DMS153 (cell line): ENCODE results near the gene GMNC.
"Not testable (repeated sequence)": the region's sequence is repeated elsewhere in the genome, so short reads cannot be mapped to it uniquely, and the experiment has no call there.

ENCODE experiments used
- DNase-seq: peaks from one replicate; lab custom pipeline; 2025; lab: John Stamatoyannopoulos, UW

Gene GMNC, protein sequence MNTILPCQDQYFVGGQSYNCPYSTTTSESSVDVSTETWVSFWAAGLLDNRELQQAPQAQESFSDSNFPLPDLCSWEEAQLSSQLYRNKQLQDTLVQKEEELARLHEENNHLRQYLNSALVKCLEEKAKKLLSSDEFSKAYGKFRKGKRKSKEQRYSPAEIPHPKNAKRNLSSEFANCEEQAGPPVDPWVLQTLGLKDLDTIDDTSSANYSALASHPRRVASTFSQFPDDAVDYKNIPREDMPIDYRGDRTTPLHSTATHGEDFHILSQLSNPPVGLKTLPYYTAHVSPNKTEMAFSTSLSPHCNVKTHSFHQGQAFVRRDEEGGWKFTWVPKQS

DNA sequence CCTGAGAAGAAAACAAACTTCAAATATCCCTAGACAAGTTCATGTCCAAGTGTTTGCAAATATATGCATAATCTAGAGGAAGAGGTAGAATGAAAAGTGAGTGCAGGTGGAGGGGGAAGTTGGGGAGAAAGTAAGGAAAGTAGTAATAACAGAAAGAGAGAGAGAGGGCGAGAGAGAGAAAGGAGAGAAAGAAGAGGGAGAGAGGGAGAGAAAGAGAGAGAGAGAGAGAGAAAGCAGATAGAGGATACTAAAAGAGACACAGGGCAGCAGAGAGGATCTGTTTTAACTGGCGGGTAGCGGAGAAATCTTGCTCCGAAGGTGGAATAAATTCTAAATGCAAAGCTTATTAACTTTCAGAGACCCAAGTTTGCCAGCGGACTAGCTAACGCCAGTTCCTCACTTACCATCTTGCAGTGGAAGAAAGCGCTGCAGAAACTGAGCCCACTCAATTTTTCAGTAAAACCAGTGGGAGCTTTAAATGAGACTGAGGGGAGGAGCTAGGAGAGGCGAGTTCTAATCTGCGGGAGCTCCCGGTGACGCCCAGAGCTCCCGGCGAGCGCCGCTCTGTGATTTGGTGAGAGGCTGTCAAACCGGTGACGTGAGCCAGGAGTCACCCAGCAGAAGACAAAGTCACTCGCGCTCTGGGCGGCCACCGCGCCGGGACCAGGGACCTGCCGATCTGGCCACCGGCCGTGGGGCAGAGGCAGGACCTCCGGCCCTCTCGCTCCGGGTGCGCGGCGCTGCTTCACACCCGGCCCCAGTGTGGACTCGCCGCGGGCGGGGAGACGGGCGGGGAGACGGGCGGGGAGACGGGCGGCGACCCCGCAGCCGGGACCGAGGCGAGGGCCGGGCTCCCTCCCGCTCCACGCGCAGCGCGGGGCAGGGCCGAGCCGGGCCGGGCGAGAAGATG is at the start of gene GMNC:
Gene GMNC (minus strand): TSS at position 486 of the 910 bp plus-strand sequence. CDS start 79 bp downstream, at position 407.
- DNase-seq: peak; percentile 29

DNA sequence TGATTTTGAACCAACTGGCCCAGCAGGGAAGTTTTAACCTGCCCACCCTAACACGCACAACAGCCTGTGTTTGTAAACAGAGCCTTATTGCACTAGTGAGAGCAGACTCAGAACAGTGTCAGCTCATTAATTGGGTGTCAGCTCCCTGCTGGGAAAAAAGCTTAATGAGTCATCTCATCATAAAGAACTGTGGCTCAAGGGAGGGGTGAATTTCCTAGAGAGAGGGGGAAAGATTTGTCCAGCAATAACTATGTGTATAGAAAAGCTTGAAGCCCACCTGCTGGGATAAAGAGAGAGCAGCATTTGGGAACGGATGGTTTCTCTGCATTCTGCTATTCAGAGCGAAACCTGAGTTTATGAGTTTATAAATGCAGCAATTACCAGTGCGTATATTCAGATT is 48.9 kb upstream of the GMNC start:
- peak; percentile 58 for DNase-seq

DNA sequence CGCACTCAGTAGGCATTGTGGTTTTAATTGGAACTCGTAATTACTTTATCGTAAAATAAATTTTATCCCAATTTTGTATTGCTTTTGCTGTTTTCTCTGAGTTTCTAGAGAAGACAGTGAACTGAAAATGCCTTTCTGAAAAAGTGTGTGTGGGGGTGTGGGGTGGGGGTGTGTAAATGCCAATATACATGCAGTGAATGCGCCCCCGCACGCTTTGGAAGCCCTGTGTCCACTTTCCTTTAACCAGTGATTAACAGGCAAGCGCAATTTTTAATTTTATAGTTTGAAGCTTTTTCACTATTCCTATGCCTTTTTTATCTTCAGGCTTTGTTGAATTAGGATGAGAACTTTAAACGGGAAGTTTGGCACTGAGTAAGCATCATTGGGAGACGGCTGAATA is 47.4 kb upstream of the GMNC start:
- no peak for DNase-seq

DNA sequence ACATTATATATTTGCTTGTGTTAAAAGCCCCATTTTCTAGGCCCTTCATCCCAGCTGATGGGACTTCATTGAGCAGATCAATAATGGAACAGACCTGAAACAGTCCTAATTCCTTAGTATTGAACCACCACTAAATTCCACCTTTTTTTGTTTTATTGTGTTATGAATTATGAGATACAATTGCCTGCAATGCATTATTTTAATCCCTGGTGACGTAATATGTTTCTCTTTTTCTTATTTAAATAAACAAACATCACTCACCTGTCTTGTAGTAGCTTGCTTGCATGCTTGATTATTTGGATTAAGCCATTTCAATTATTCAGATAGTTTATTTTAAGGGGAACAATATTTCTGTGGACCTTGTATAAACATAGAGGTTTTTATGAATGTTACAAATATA is 40.7 kb upstream of the GMNC start:
- DNase-seq: no peak

DNA sequence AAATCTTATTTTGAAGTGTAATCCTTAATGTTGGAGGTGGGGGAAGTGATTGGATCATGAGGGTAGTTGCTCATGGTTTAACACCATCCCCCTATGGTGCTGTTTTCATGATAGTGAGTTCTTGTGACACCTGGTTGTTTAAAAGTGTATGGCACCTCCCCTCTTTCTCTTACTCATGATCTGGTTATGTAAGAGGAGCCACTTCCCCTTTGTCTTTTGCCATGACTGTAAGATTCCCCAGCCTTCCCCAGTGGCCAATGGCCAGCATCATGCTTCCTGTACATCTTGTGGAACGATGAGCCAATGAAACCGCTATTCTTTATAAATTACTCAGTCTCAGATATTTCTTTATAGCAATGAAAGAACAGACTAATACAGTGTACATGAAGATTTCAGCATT is 39.8 kb upstream of the GMNC start:
- DNase-seq: no peak

DNA sequence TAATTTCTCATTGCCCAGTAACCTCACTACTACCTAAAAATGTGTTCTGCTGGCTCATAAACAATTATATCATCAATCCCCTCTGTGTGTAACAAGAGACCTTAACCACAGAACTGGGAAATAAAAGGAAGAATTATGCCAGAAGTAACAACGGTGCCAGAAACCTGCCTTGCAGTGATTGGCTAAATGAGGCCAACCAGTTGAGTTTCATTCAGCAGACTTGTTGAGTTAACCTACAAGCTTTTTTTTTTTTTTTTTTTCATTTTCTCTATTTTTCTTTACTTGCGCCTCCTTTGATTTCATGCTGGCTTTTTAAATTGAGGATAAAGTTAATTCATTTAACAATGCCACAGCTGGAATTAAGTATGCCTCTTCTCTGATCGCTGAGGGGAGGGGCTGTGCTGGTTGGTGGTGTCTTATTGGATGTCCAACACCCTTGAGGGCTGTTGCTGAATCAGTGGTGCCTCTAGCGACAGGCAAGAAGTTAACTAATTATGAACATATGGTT is 30.0 kb upstream of the GMNC start:
- no peak for DNase-seq

DNA sequence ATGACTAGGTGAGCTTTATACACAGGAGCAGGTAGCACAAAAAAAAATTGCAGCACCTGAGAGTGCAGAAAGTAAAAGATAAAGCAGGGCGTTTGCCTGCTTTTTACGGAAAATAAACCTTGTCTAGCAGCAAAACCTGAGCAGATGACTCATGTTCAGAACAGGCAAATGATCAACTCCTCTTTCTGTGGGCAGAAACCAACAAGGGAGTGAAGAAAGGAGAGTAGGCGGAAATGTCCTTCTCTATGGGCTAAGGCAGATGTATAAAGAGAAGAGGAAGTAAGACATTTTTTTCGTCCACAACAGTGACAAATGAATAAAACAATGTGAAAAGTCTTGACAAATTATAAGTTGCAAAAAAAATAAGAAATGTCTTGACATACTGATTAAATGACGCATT is 24.5 kb upstream of the GMNC start:
- DNase-seq: no peak

DNA sequence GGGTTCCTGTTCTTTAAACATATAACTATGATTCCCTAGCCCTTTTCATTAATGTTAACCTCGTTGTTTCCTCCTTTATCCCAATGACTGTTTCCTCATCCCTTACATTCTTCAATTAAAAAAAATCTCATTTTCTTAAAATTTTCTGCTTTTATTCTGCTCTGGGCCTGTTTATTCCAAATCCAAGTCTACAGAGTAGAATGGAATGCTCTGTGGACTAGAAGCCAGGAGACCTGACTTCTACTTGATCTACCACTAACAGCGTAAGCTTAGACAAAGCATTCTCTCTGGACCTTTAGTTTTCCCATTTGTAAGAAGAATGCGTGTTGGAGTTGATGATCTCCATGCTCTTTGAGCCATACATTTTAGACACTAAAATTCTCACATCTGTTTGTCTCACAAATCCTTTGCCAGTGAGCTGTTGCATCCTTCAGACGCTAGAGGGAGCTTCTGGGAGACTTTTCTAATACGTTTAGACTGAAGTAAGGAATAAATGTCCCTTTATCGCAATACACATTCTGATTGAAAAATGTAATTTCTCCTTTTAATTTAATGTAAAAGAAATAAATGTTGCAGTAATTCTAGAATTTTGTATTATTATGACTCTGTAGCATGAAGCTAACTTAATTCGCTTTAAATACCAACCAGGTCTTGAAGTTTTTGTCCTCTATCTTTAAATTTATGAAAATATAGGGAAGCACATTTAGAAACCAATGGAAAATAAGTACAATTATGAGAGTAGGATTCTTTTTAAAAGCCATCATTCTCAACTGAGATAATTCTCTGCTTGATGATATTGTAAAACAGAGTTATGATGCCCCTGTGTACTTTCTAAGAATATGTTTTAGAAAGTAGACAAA is 21.7 kb upstream of the GMNC start:
- DNase-seq: peak; percentile 17

DNA sequence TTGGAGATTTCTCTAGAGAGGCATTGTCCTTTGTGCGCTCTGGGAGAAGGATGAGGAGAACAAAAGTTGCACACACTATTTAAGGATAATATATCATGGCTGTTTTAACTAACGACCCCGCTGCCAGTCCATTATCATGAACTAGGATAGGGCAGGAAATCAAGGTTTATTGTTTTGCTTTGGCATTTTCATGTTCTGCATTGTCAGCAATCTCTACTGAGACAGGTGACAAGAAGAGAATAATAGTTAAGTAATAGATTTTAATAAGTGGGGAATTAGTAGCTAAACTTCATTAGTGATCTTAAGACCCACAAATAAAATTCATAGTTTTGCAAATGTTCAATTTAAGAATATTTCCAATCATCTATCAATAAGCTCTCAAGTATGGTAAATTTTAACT is 20.6 kb upstream of the GMNC start:
- DNase-seq: no peak

DNA sequence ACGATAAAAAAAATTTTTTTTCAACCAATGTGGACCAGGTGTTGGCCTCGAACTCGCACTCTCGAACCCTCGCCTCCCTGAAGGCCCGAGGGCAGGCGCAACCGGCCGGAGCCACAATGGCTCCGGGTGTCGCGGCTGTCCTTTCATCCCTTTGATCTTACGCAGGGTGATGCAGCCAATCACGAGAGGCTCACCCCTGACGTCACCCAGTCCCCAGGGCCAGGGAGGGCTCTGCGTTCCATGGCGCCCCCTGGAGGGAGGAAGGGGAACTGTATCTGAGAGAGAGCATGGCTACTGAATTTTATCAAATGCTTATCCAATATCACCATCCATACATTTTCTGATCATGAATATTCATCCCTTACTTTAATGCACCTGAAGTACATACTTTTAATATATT is 15.4 kb upstream of the GMNC start:
- no peak for DNase-seq

DNA sequence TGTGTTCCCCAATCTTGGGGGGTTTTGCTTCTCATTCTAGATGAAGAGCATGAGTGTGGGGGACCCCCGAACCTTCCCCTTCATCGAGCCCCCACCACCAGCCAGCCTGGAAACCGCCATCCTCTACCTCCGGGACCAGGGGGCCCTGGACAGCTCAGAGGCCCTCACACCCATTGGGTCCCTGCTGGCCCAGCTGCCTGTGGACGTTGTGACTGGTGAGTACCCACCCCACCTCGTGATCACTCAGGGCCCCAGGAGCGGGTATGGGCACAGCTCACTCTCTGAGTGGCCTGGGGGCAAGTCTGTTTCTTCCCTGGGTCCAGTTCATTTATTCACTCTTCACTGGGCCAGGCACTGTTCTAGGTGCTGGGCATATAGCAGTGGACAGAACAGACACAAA is 13.9 kb upstream of the GMNC start:
- not testable (repeated sequence) for DNase-seq

DNA sequence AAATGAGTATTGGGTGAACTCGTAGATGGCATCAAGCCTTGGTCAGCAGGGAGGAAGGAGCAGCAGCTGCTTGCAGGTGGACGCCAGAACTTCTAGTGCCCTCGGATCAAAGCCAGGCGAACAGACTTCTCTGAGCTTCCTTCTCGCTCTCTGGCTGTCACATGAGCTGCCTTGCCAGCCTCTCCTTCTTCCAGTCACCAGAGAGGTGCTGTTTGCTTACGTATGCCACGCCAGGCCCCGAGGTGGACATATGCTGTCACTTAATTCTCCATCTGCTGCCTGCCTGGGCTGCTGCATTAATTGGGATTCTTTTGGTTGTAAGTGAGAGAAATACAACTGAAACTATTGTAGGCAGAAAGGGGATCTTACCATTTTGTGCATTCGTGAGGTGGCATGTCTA is 12.6 kb upstream of the GMNC start:
- not testable (repeated sequence) for DNase-seq

DNA sequence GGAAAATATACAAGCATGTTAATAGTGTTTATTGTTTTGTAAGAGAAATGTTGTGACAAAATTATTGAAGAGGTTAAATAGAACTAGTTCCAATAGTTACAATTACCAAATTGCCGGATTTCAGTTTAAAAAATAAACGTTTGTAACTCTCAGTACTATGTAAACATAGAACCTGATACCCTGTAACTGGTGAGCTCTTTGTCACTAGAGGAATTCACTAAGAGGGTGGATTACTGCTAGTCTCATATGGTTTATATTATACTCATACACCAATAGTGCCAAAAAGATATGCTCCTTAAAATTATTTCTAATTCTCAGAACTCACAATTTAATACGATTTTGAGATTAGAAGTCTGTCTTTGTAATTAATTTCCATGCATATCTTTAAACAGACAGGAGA is 7.6 kb upstream of the GMNC start:
- no peak for DNase-seq

DNA sequence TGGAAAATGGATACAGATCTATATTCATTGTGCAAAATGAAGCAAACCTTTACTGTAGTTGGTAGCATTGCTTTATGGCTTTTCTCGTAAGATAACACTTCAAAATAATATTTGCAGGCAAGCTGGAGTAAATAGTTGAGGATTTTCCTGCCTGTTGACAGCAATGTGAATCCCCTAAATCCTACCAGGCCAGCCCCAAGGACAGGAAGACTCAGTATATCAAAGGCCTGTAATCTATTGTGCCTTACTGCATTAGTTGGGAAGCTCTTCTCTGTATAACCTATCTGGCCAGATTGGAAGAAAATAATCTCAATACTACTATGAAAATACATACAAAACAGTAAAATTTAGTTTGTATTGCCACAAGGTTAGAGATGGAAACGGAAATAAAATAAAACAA is 4.6 kb upstream of the GMNC start:
- no peak for DNase-seq

DNA sequence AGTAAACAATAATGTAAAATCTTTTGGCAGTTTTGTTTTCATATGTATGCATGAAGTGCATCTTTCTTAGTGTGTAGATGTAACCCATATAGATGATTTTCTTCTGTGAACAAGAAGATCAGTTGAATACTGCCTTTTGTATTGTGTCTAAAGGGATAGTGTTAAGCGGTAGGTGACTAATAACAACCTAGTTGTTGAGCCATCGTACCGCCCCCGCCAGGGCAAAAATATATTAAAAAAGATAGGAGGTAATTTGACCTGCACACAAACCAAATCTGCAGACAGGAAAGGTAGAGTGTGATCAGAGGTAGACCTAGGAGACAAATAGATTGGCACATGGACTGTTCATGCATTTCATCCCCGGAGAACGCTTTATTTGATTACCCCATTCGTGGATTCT is 3.3 kb upstream of the GMNC start:
- DNase-seq: no peak

DNA sequence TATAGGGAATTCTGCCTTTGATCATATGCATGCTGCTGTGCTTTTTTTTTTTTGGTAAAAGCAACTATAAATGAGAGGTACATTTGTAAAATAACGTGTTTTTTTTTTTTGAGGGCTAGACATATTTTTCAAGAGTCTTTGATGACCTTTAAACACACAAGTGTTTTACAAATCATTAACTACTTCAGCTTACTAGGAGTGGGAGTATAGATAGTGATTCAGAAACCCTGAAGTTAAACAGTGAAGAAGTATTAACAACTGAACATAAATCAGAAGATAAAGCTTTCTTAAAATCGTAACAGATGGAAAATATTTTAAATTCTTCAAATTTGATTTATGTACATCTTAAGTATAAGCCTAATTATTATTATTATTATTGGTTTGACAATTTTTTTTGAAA is 2.9 kb upstream of the GMNC start:
- no peak for DNase-seq

DNA sequence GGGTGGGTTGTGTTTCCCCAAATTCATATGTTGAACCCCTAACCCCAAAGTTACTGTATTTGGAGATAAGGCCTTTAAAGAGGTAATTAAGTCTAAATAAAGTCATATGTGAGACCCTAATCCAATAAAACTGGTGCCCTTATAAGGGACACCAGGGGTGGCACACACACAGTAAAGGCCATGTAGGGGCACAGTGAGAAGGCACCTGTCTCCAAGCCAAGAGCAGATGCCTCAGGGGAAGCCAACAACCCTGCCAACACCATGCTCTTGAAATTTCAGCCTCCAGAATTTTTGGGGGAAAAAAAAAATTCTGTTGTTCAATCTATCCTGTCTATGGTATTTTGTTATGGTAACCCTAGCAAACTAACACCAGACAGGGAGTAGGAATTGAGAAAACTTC is 1.5 kb upstream of the GMNC start:
- DNase-seq: no peak

DNA sequence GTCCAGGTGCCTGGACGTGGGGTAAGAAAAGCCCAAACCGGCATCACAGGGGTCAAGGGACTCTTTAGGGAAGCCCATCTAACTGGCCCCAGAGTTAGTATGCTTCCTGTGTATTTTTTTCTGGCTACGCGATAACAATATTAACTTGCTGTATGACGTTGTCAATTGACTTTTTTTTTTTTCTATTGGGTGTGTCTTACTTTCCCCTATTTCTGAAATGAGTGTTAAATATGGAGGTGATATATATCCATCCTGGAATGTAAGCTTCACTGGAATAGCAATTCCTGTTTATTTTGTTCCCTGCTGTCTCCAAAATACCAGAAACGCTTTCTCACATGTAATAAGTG is 598 bp upstream of the GMNC start:
- no peak for DNase-seq

DNA sequence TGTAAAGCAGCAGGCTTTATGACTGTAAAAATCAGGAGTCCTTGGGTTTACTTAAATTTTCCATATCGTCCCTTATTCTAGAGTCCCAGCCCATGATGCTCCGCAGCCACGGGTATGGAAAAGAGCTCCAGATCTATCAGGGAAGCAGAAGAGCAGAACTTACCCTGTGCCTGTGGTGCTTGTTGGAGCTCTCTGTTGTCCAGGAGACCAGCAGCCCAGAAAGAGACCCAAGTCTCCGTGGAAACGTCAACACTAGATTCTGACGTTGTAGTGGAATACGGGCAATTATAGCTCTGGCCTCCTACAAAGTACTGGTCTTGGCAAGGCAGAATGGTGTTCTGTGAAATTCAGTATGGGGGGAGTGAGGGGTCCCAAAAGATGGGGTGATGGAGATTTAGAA is 2.0 kb downstream of the GMNC start:
- no peak for DNase-seq

DNA sequence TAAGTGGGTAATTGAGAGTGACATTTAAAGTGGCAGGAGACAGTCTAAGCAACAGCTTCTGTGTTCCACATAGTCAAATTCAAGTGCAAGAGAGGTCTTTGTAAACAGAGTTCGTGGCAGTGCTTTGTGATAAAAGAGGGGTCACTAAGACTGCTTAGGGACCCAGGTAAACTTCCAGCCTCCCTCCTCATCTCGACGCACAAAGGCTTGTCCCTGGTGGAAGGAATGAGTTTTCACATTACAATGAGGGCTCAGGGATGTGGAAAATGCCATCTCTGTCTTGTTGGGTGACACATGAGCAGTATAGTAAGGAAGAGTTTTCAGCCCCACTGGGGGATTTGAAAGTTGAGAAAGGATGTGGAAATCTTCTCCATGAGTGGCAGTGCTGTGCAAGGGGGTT is 7.3 kb downstream of the GMNC start:
- no peak for DNase-seq

DNA sequence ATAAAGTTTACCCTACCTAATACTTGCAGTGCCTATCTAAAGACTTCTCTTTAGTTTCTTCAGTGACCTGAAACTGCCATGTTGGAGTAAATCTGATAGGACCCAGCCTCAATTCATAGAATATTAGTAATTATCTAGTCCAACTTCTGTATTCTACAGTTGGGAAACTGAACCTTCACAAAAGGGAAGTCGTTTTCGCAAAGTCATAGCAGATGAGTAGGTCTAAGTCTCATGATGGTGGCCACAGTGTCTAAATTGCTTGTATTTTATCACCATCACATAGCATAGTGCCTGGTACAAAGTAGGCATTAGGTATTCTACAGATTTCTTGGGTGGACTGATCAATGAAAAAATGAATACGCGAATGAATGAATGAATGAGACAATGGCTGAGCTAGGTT is 8.4 kb downstream of the GMNC start:
- DNase-seq: no peak

DNA sequence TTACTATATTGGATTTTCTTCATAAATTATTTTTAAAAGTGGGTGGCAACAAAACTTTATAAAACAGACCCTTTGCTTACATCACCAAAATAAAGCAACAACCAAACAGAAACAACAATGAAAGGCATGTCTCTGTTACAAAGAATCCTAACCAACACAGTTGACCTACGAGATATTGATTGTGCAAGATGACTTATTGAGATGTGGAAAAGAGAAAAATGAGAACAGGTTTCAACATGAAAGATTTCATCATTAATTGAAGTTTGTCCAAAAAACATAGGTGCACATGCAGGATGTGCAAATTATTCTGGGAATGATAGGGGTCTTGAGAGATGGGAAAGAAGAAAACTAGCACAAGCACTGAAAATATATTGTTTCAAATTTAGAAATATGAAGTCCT is 9.0 kb downstream of the GMNC start:
- DNase-seq: no peak
